ENCODE results near the gene EIF2S3.

Gene EIF2S3

DNA sequence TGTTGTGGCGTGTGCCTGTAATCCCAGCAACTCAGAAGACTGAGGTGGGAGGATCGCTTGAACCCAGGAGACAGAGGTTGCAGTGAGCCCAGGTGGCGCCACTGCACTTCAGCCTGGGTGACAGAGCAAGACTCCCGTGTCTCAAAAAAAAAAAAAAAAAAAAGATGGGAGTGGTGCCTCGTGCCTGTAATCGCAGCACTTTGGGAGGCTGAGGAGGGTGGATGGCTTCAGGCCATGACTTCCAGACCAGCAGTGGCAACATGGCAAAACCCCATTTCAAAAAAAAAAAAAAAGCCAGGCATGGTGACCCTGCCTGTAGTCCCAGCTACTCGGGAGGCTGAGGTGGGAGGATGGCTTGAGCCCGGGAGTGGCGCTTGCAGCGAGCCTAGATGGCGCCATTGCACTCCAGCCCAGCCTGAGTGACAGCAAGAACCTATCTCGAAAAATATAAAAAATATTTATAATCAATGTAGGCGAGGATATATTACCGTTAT is 27.0 kb downstream of the EIF2S3 start:
- Histone ChIP-seq H3K27me3 (no peaks in the 10 kb centered on the region), H3K9me3 (no peaks in the 10 kb centered on the region), H3K4me1 (no peaks in the 10 kb centered on the region), H3K27ac (no peak overlapping the region), H3K4me3 (no peak overlapping the region), H3K36me3 (peaks cover 8 to 17% (median 10%) of the 10 kb centered on the region in 3 donors)
- DNase-seq = peak; percentile 36 to 71
- intact Hi-C loops (cut with DNase I; ENCODE audit: low total_unique reads) = loop anchor here (2.0 kb wide), 1 partner anchor 159 kb away; no protein-coding TSS in a partner anchor
- TF ChIP-seq, protein P1, sequence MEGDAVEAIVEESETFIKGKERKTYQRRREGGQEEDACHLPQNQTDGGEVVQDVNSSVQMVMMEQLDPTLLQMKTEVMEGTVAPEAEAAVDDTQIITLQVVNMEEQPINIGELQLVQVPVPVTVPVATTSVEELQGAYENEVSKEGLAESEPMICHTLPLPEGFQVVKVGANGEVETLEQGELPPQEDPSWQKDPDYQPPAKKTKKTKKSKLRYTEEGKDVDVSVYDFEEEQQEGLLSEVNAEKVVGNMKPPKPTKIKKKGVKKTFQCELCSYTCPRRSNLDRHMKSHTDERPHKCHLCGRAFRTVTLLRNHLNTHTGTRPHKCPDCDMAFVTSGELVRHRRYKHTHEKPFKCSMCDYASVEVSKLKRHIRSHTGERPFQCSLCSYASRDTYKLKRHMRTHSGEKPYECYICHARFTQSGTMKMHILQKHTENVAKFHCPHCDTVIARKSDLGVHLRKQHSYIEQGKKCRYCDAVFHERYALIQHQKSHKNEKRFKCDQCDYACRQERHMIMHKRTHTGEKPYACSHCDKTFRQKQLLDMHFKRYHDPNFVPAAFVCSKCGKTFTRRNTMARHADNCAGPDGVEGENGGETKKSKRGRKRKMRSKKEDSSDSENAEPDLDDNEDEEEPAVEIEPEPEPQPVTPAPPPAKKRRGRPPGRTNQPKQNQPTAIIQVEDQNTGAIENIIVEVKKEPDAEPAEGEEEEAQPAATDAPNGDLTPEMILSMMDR (IDR thresholded peaks at IDR 0.05) = peak in 1 of 2 experiments; percentile 33

DNA sequence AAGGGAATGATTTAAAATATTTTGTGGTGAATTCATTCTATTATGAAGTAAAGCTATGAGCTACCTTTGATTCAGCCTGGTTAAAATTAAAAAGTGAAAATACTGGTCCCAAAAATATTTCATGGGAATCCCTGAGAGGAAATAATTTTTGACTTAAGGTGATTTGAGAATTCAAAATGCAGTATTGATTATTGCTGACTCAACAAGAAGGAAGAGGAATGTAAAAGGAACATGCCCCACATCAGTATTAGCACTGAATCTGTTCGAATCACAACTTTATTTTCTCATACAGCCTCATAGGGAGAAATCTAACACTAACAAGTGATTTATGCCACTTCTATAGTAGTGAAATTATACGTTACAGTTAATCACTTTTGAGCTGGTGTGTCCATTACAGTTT is 27.7 kb downstream of the EIF2S3 start:
- TF ChIP-seq, protein P1 (IDR thresholded peaks at IDR 0.05) = no peak
- no peak overlapping the region for H3K27ac ChIP-seq
- no peaks in the 10 kb centered on the region for H3K27me3 ChIP-seq
- no peaks in the 10 kb centered on the region for H3K4me1 ChIP-seq
- no peak overlapping the region for H3K4me3 ChIP-seq
- no peaks in the 10 kb centered on the region for H3K9me3 ChIP-seq
- H3K36me3 ChIP-seq = peaks cover 2 to 10% (median 3%) of the 10 kb centered on the region in 3 donors
- intact Hi-C loops (cut with DNase I; ENCODE audit: low total_unique reads) = loop anchor here (2.0 kb wide), 1 partner anchor 158 kb away; no protein-coding TSS in a partner anchor
- DNase-seq = no peak

DNA sequence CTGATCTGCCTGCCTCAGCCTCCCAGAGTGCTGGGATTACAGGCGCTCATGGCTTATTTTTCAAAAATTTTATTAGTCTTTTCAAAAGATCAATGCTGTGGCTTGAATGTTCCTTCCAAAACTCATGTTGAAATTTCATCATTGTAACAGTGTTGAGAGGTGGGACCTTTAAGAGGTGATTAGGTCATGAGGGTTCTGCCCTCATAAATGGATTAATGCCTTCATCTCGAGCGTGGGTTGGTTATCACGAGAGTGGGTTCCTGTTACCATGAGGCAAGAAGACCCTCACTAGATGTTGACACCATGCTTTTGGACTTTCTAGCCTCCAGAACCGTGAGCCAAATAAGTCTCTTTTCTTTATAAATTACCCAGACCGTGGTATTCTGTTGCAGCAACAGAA is 30.3 kb downstream of the EIF2S3 start:
- H3K4me3 ChIP-seq = no peak overlapping the region

DNA sequence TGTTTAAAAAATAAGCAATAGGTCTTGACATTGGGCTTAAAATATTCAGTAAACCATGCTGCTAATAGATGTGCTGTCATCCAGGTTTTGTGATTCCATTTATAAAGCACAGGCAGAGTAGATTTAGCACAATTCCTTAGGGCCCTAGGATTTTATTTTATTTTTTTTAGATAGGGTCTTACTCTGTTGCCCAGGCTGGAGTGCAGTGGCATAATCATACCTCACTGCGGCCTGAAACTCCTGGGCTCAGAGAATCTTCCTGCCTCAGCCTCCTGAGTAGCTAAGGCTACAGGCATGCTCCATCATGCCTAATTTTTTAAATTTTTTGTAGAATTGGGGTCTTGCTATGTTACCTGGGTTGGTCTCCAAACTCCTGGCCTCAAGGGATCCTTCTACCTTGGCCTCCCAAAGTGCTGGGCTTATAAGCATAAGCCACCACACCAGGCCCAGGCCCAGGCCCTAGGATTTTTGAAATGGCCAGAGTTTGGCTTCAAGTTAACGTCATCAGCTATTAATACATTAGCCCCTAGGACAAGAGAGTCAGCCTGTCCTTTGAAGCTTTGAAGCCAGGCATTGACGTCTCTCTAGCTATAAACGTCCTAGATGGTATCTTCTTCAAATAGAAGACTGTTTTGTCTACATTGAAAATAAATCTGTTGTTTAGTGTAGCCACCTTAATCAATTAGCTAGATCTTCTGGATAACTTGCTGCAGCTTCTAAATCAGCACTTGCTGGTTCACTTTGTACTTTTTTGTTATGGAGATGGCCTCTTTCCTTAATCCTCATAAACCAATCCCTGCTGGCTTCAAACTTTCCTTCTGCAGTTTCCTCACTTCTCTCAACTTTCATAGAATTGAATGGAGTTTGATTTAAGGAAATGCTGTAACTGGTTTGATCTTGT is 35.8 kb downstream of the EIF2S3 start:
- Histone ChIP-seq H3K36me3 (no peaks in the 10 kb centered on the region), H3K27me3 (no peaks in the 10 kb centered on the region), H3K27ac (no peak overlapping the region), H3K4me1 (no peaks in the 10 kb centered on the region), H3K4me3 (no peak overlapping the region), H3K9me3 (no peaks in the 10 kb centered on the region)
- no peak for DNase-seq
- intact Hi-C loops (cut with DNase I; ENCODE audit: low total_unique reads) = no loop called here
- TF ChIP-seq, protein P1 (IDR thresholded peaks at IDR 0.05) = no peak

More for the DNA sequence above, 30.3 kb downstream of the EIF2S3 start:
- no peak for DNase-seq
- H3K27me3 ChIP-seq = no peaks in the 10 kb centered on the region
- no peaks in the 10 kb centered on the region for H3K9me3 ChIP-seq
- TF ChIP-seq, protein P1 (IDR thresholded peaks at IDR 0.05) = no peak
- H3K36me3 ChIP-seq = no peaks in the 10 kb centered on the region
- intact Hi-C loops (cut with DNase I; ENCODE audit: low total_unique reads) = no loop called here
- no peak overlapping the region for H3K27ac ChIP-seq
- H3K4me1 ChIP-seq = no peaks in the 10 kb centered on the region

DNA sequence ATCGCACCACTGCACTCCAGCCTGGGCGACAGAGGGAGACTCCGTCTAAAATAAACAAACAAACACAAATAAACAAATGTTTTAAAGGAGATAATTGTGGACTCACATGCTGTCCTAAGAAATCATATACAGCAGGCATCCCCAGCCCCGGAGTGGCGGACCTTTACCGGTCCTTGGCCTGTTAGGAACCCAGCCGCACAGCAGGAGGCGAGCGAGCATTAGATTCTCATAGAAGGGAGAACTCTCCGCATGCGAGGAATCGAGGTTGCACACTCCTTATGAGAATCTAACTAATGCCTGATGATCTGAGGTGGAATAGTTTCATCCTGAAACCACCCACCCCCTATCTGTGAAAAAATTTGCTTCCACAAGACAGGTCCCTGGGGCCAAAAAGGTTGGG is 39.0 kb downstream of the EIF2S3 start:
- DNase-seq = no peak
- Histone ChIP-seq H3K36me3 (no peaks in the 10 kb centered on the region), H3K4me3 (no peak overlapping the region), H3K9me3 (no peaks in the 10 kb centered on the region), H3K4me1 (no peaks in the 10 kb centered on the region), H3K27me3 (no peaks in the 10 kb centered on the region), H3K27ac (no peak overlapping the region)
- TF ChIP-seq, protein P1 (IDR thresholded peaks at IDR 0.05) = no peak
- intact Hi-C loops (cut with DNase I; ENCODE audit: low total_unique reads) = no loop called here
